ENCODE data around the gene NOP9. TPM values are rescaled to one million over a fixed set of nuclear protein-coding genes. Genes with fewer than 3 reads are reported as not detected.

NOP9 gene
- total and polyA plus RNA-seq, 8 donors: 6.2 to 13.9 (median 9.7) TPM

DNA sequence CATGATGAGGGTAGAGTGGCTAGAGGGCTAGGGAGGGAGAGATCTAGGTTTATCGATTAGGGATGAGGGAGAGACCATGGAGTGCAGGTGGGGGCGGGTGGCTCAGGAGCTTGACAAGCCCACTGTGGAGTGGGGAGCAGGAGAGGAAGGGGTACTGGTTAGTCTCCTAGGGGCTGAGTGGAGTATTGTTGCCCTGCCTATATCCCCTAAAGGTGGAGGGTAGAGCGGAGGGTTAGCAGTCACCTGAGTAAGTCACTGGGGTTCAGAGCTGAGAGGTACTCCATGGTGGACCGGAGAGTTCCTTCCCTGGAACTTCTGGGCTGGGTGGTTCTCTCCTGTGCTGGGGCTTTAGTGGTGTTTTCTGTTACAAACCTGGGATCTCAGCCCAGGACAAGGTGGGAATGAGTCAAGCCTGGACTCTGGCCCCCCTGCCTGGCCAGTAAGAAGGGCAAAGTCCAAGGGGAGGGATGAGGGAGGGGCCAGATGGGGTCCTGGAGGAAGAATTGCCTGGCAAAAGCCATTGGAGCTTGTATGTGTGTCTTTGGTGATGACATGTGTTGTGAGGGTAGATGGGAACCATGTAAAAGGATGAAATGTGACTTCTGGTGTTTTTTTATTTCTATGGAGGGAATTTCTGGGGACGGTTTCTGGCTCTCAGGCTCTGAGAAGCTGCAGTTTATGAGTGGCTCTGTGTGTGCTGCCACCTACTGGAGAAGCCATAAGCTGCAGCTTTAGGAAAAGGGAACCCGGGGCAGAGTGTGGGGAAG, 8.1 kb downstream of the NOP9 start, which contains the start of gene CIDEB:
Gene CIDEB, minus strand, starts transcription at position 403 of the 767 bp plus-strand sequence. Its CDS starts 119 bp downstream, at position 284.
- Histone ChIP-seq H3K9me3 (no peaks in the 10 kb centered on the region), H3K27ac (peak within 1 kb of the TSS; percentile 28 to 84 (median 64)), H3K4me3 (peak within 1 kb of the TSS in 1 of 4 donors; percentile 20), H3K36me3 (peaks cover 0 to 35% (median 25%) of the 10 kb centered on the region in 3 donors), H3K27me3 (no peaks in the 10 kb centered on the region), H3K4me1 (peaks cover 25 to 44% (median 33%) of the 10 kb centered on the region in 3 donors)
- TF ChIP-seq, protein P1, sequence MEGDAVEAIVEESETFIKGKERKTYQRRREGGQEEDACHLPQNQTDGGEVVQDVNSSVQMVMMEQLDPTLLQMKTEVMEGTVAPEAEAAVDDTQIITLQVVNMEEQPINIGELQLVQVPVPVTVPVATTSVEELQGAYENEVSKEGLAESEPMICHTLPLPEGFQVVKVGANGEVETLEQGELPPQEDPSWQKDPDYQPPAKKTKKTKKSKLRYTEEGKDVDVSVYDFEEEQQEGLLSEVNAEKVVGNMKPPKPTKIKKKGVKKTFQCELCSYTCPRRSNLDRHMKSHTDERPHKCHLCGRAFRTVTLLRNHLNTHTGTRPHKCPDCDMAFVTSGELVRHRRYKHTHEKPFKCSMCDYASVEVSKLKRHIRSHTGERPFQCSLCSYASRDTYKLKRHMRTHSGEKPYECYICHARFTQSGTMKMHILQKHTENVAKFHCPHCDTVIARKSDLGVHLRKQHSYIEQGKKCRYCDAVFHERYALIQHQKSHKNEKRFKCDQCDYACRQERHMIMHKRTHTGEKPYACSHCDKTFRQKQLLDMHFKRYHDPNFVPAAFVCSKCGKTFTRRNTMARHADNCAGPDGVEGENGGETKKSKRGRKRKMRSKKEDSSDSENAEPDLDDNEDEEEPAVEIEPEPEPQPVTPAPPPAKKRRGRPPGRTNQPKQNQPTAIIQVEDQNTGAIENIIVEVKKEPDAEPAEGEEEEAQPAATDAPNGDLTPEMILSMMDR (IDR thresholded peaks at IDR 0.05): peak; percentile 92 to 97 (median 94)
- ATAC-seq: peak; percentile 66 to 78 (median 72)
- WGBS, 2 donors: 28 to 29% methylated on average over 6 of the region's 6 CpGs
- intact Hi-C loops (cut with DNase I): no loop called here
- FAIRE-seq: no peak
- DNase-seq: peak in 5 of 6 donors; percentile 86 to 88 (median 87)

DNA sequence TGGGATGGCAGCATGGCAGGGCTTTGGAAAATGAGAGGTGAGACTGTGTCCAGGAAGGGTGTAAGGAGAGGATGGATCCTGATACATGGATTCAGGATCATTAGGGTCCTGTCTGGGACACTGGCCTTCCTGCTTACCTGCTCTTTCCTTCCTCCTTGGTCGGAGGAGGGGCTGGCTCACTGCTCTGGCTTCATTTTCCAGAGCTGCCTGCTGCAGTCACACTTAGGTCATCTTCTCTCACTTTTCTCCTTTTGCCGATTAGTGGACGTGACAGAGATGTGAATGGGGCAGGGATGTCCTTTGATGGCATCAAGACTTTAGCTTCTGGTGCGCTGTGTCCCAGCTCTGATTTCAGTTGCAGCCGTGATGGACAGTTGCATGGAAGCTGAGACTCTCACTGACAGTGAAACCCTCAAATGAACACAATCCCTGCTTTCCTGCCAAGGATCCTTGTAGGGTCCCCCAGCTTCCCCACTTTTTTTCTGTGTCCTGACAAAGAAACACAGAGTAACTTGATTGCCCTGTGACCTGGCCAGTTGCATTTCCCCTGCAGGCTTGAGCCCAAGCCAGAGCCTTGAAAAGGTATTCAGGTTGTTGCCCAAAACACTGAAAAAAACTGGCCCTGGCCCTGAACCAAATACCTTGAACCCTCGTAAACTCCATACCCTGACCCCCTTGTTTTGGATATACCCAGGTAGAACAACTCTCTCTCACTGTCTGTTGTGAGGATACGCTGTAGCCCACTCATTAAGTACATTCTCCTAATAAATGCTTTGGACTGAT, 8.9 kb downstream of the NOP9 start:
- Histone ChIP-seq H3K27me3 (no peaks in the 10 kb centered on the region), H3K4me1 (peaks cover 25 to 44% (median 33%) of the 10 kb centered on the region in 3 donors), H3K36me3 (peaks cover 0 to 31% (median 20%) of the 10 kb centered on the region in 3 donors), H3K9me3 (no peaks in the 10 kb centered on the region), H3K27ac (peak overlapping the region in 2 of 4 donors; percentile 78 to 84), H3K4me3 (no peak overlapping the region)
- DNase-seq (peak in 1 of 6 donors; percentile 8), FAIRE-seq (no peak), ATAC-seq (no peak)
- intact Hi-C loops (cut with DNase I): no loop called here
- WGBS, 2 donors: 66 to 72% methylated on average over 6 to 7 of the region's 7 CpGs
- TF ChIP-seq, protein P1 (IDR thresholded peaks at IDR 0.05): peak in 1 of 4 donors; percentile 10

DNA sequence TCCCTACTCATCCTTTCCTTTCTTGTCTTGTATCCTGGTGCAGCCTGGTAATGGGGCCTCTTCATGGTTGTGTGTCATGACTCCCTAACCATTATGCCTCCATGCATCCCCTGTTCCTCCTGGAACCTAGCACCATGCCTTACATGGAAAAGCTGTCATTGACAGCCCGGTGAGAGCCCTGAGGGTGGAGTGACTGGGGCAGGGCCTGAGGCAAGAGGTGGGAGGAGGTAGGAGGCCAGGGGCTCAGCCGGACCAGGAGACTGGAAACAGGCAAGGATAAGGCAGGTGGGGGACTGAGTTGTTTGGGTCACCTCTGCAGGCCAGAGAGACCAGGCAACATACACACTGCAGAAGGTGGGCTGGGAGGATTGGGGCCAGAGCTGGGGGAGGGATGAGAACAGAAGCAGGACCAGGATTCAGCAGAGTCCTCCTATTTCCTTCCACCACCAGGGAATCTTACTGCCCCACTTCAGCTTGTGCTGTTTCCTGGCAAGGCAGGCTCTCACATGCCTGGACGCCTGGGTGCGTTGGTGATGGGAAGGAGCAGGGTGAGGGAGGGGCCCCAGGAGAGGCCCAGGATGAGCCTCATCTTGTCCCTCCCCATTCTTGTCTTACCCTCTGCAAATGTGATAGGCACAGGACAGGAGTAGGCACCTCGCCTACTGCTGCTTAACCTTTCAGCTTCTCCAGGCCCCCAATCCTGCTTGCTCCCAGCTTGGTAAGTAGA, 10.1 kb downstream of the NOP9 start, which contains the start of gene LTB4R2:
Gene LTB4R2, plus strand, starts transcription at position 603 of the 727 bp plus-strand sequence. CDS start 525 bp downstream, outside the sequence.
- Histone ChIP-seq H3K4me3 (peak within 1 kb of the TSS; percentile 33 to 64 (median 47)), H3K36me3 (peaks cover 0 to 19% (median 8%) of the 10 kb centered on the region in 3 donors), H3K27ac (peak within 1 kb of the TSS; percentile 76 to 91 (median 89)), H3K27me3 (no peaks in the 10 kb centered on the region), H3K4me1 (peaks cover 25 to 44% (median 33%) of the 10 kb centered on the region in 3 donors), H3K9me3 (no peaks in the 10 kb centered on the region)
- intact Hi-C loops (cut with DNase I): no loop called here
- no peak for ATAC-seq
- 64 to 67% methylated on average over 5 of the region's 5 CpGs for WGBS, 2 donors
- peak in 1 of 6 donors; percentile 64 for DNase-seq
- TF ChIP-seq, protein P1 (IDR thresholded peaks at IDR 0.05): no peak
- FAIRE-seq: no peak

DNA sequence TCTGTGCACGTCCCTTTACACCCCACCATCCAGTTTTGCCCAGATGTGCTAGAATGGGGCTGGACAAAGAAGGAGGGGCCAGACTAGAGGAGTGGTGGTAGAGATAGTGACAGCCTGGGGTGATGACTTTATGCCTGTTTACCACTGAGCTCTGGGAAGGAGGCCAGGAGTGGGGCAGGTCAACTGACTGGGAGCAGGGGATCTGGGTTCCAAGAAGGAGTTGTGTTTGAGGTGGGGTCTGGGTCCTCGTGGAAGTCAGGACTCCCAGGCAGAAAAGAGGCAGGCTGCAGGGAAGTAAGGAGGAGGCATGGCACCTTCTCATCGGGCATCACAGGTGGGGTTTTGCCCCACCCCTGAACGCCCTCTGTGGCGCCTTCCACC, 10.6 kb downstream of the NOP9 start:
- TF ChIP-seq, protein P1 (IDR thresholded peaks at IDR 0.05): no peak
- Histone ChIP-seq H3K36me3 (peaks cover 0 to 13% (median 3%) of the 10 kb centered on the region in 3 donors), H3K27ac (peak overlapping the region; percentile 76 to 91 (median 89)), H3K9me3 (no peaks in the 10 kb centered on the region), H3K27me3 (no peaks in the 10 kb centered on the region), H3K4me1 (peaks cover 25 to 44% (median 33%) of the 10 kb centered on the region in 3 donors), H3K4me3 (peak overlapping the region; percentile 33 to 64 (median 47))
- peak in 2 of 6 donors; percentile 46 to 57 for DNase-seq
- intact Hi-C loops (cut with DNase I): no loop called here
- FAIRE-seq: no peak
- ATAC-seq: peak in 1 of 4 donors; percentile 2
- WGBS, 2 donors: 22 to 29% methylated on average over 5 of the region's 5 CpGs
